ENCODE data around the gene ATOX1. TPM values are rescaled to one million over a fixed set of nuclear protein-coding genes. Genes with fewer than 3 reads are reported as not detected.
"Not testable (repeated sequence)": the region's sequence is repeated elsewhere in the genome, so short reads cannot be mapped to it uniquely, and the experiment has no call there.

ATOX1 gene
- total RNA-seq, 1 donor from 2014 or later = 16.5 TPM

- no peak for DNase-seq
These were observed 24.9 kb downstream of the ATOX1 start for GRCh38 chr5:151733358-151734063.

GRCh38 chr5:151730381-151730780 lies 28.1 kb downstream of the ATOX1 start:
- no peak for DNase-seq

- DNase-seq = not testable (repeated sequence)
These were observed 28.8 kb downstream of the ATOX1 start for GRCh38 chr5:151729597-151729996.

GRCh38 chr5:151724360-151724759 lies 34.1 kb downstream of the ATOX1 start:
- no peak for DNase-seq

GRCh38 chr5:151722546-151722945 lies 35.9 kb downstream of the ATOX1 start:
- DNase-seq = no peak

- no peak for DNase-seq
These were observed 36.5 kb downstream of the ATOX1 start for GRCh38 chr5:151721812-151722391.

GRCh38 chr5:151721087-151721646 lies 37.3 kb downstream of the ATOX1 start:
- no peak for DNase-seq

- no peak for DNase-seq
These were observed 38.2 kb downstream of the ATOX1 start for GRCh38 chr5:151720215-151720614.

- DNase-seq = no peak
These were observed 39.0 kb downstream of the ATOX1 start for GRCh38 chr5:151719228-151720000.

GRCh38 chr5:151718646-151719045 lies 39.8 kb downstream of the ATOX1 start:
- DNase-seq = no peak

- DNase-seq = no peak
These were observed 40.3 kb downstream of the ATOX1 start for GRCh38 chr5:151718153-151718552.

GRCh38 chr5:151717416-151717815 lies 41.0 kb downstream of the ATOX1 start:
- no peak for DNase-seq

- no peak for DNase-seq
These were observed 49.2 kb downstream of the ATOX1 start for GRCh38 chr5:151709109-151709735.

GRCh38 chr5:151708126-151708525 lies 50.3 kb downstream of the ATOX1 start:
- no peak for DNase-seq

- DNase-seq = no peak
These were observed 50.9 kb downstream of the ATOX1 start for GRCh38 chr5:151707567-151707966.

GRCh38 chr5:151706906-151707305 lies 51.5 kb downstream of the ATOX1 start:
- no peak for DNase-seq

GRCh38 chr5:151703780-151704179 lies 54.7 kb downstream of the ATOX1 start:
- DNase-seq = no peak

- DNase-seq = no peak
These were observed 55.2 kb downstream of the ATOX1 start for GRCh38 chr5:151703227-151703626.

- no peak for DNase-seq
These were observed 57.6 kb downstream of the ATOX1 start for GRCh38 chr5:151700820-151701219.

- DNase-seq = no peak
These were observed 58.1 kb downstream of the ATOX1 start for GRCh38 chr5:151700296-151700695.

GRCh38 chr5:151699071-151699901 lies 59.1 kb downstream of the ATOX1 start:
- no peak for DNase-seq

GRCh38 chr5:151698081-151698480 lies 60.4 kb downstream of the ATOX1 start:
- DNase-seq = not testable (repeated sequence)
